ENCODE results near the gene RSU1. TPM values are rescaled to one million over a fixed set of nuclear protein-coding genes. Genes with fewer than 3 reads are reported as not detected.

Gene RSU1
- total RNA-seq, 1 donor from 2014 or later, result 81.6 TPM

GRCh38 chr10:16673443-16673842 lies 143.8 kb downstream of the RSU1 start:
- H3K36me3 ChIP-seq, result no peaks in the 10 kb centered on the region
- intact Hi-C loops (cut with DNase I), result no loop called here
- DNase-seq, result no peak
- no peak for ATAC-seq
- H3K27ac ChIP-seq, result no peak overlapping the region
- no peak overlapping the region for H3K4me3 ChIP-seq
- TF ChIP-seq CTCF (IDR thresholded peaks at IDR 0.05), result no peak
- H3K9me3 ChIP-seq, result no peaks in the 10 kb centered on the region
- no peaks in the 10 kb centered on the region for H3K4me1 ChIP-seq
- no peaks in the 10 kb centered on the region for H3K27me3 ChIP-seq (ENCODE audit: low read depth)

- intact Hi-C loops (cut with DNase I), result no loop called here
- TF ChIP-seq CTCF (IDR thresholded peaks at IDR 0.05), result no peak
- H3K27ac ChIP-seq, result no peak overlapping the region
- ATAC-seq (no peak), DNase-seq (no peak)
- H3K9me3 ChIP-seq, result no peaks in the 10 kb centered on the region
- H3K27me3 ChIP-seq (ENCODE audit: low read depth), result no peaks in the 10 kb centered on the region
- H3K36me3 ChIP-seq, result no peaks in the 10 kb centered on the region
- no peak overlapping the region for H3K4me3 ChIP-seq
- H3K4me1 ChIP-seq, result no peaks in the 10 kb centered on the region
These were observed 153.8 kb downstream of the RSU1 start for GRCh38 chr10:16663444-16663843.

- H3K4me1 ChIP-seq, result no peaks in the 10 kb centered on the region
- TF ChIP-seq CTCF (IDR thresholded peaks at IDR 0.05), result no peak
- DNase-seq (no peak), ATAC-seq (no peak)
- intact Hi-C loops (cut with DNase I), result no loop called here
- H3K4me3 ChIP-seq, result no peak overlapping the region
- H3K27ac ChIP-seq, result no peak overlapping the region
- H3K36me3 ChIP-seq, result no peaks in the 10 kb centered on the region
- no peaks in the 10 kb centered on the region for H3K27me3 ChIP-seq (ENCODE audit: low read depth)
- H3K9me3 ChIP-seq, result no peaks in the 10 kb centered on the region
These were observed 154.3 kb downstream of the RSU1 start for GRCh38 chr10:16662923-16663322.

DNA sequence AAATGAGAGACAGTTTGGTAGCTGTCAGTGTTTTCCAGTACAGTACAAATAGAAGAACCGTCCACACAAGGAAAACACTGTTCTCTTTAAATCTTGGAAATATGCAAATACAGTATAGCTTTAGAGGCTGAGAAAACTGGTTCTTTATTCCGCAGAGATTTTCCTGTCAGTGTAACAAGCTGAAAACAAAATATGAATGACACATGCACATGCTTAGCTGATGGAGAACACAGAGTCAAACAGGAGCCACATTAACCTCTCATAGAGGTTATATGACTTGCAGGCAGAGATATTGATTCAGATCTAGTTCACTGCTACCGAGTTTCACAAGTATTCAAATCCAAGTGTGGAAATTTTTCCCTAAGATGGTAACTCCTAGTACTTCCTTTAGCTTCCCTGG lies 160.3 kb downstream of the RSU1 start:
- Histone ChIP-seq H3K36me3 (no peaks in the 10 kb centered on the region), H3K4me3 (no peak overlapping the region), H3K27me3 (ENCODE audit: low read depth) (no peaks in the 10 kb centered on the region), H3K4me1 (no peaks in the 10 kb centered on the region), H3K9me3 (no peaks in the 10 kb centered on the region), H3K27ac (no peak overlapping the region)
- no peak for DNase-seq
- intact Hi-C loops (cut with DNase I), result no loop called here
- no peak for TF ChIP-seq CTCF (IDR thresholded peaks at IDR 0.05)
- no peak for ATAC-seq

GRCh38 chr10:16653224-16653623 lies 164.0 kb downstream of the RSU1 start:
- no peaks in the 10 kb centered on the region for H3K36me3 ChIP-seq
- ATAC-seq (no peak), DNase-seq (no peak)
- TF ChIP-seq CTCF (IDR thresholded peaks at IDR 0.05), result no peak
- no peaks in the 10 kb centered on the region for H3K27me3 ChIP-seq (ENCODE audit: low read depth)
- intact Hi-C loops (cut with DNase I), result no loop called here
- H3K4me1 ChIP-seq, result peaks cover 9% of the 10 kb centered on the region
- no peaks in the 10 kb centered on the region for H3K9me3 ChIP-seq
- no peak overlapping the region for H3K4me3 ChIP-seq
- H3K27ac ChIP-seq, result no peak overlapping the region

DNA sequence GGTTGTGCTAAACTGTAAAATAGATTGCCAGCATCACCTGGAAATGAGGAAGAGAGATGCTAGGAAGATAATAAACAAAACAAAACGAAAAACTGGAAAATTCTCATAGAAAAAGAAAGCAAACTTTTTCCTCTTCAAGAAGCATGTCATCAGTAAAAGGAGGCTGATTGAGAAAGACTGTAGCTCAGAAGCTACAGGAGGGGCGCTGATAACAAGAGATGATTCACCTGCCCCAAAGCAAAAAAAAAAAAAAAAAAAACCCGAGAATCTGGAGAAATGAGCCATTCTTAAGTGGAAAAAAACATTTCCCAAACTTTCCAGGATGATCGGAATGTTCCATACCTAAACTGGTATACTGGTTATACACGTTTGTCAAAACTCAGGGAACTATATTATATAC lies 165.1 kb downstream of the RSU1 start:
- no peak for DNase-seq
- H3K27me3 ChIP-seq (ENCODE audit: low read depth), result no peaks in the 10 kb centered on the region

More for the DNA sequence above, 165.1 kb downstream of the RSU1 start:
- Histone ChIP-seq H3K4me1 (peaks cover 9% of the 10 kb centered on the region), H3K27ac (no peak overlapping the region), H3K9me3 (no peaks in the 10 kb centered on the region), H3K4me3 (no peak overlapping the region), H3K36me3 (no peaks in the 10 kb centered on the region)
- no peak for ATAC-seq
- TF ChIP-seq CTCF (IDR thresholded peaks at IDR 0.05), result no peak
- intact Hi-C loops (cut with DNase I), result no loop called here
